Trophoblast cell (in vitro differentiated cells and primary cell): ENCODE data around the gene IL15.

ENCODE experiments used
- DNase-seq, 2 donors: peaks; one replicate each; pipeline ENCODE4 v3.0.0-alpha.2; 2016
- H2AFZ ChIP-seq: 2 replicates; pipeline ENCODE4 v1.6.1; 2013; ENCODE audit warnings: low read length, moderate library complexity, mild to moderate bottlenecking; ENCODE audit not compliant: insufficient read depth, poor library complexity
- H2AK5ac ChIP-seq: 2 replicates; pipeline ENCODE4 v1.6.1; 2013; ENCODE audit warnings: mild to moderate bottlenecking, low read length
- H2BK120ac ChIP-seq: 2 replicates; pipeline ENCODE4 v1.6.1; 2013; ENCODE audit warnings: low read length, mild to moderate bottlenecking, moderate library complexity; ENCODE audit not compliant: insufficient read depth, poor library complexity
- H2BK12ac ChIP-seq: 2 replicates; pipeline ENCODE4 v1.6.1; 2013; ENCODE audit warnings: mild to moderate bottlenecking, low read length, moderate library complexity
- H2BK5ac ChIP-seq: 2 replicates; pipeline ENCODE4 v1.6.1; 2013; ENCODE audit warnings: low read length, low read depth, moderate library complexity, mild to moderate bottlenecking; ENCODE audit not compliant: poor library complexity
- H3K14ac ChIP-seq: 2 replicates; pipeline ENCODE4 v1.6.1; 2013; ENCODE audit warnings: mild to moderate bottlenecking, low read length
- H3K18ac ChIP-seq: 2 replicates; pipeline ENCODE4 v1.6.1; 2013; ENCODE audit warnings: mild to moderate bottlenecking, low read length
- H3K23ac ChIP-seq: 2 replicates; pipeline ENCODE4 v1.6.1; 2013; ENCODE audit warnings: low read length
- H3K27ac ChIP-seq: 2 replicates; pipeline ENCODE4 v1.5.1; 2013; ENCODE audit warnings: low read depth, mild to moderate bottlenecking, inconsistent platforms, low read length, moderate library complexity
- H3K27me3 ChIP-seq: 2 replicates; pipeline ENCODE4 v1.6.1; 2013; ENCODE audit warnings: inconsistent platforms, mild to moderate bottlenecking, low read length, moderate library complexity; ENCODE audit not compliant: insufficient read depth
- H3K36me3 ChIP-seq, 2 experiments: 1 replicate in 1 of 2; 2 replicates in 1 of 2; pipeline ENCODE4 v1.6.1; 2013; ENCODE audit warnings: low read length in 2 of 2, mild to moderate bottlenecking in 2 of 2, moderate library complexity in 1 of 2; ENCODE audit not compliant: insufficient read depth in 2 of 2, control insufficient read depth in 1 of 2
- H3K4ac ChIP-seq: 2 replicates; pipeline ENCODE4 v1.6.1; 2013; ENCODE audit warnings: low read depth, mild to moderate bottlenecking, low read length, moderate library complexity
- H3K4me1 ChIP-seq, 2 experiments: 1 replicate in 1 of 2; 2 replicates in 1 of 2; pipeline ENCODE4 v1.6.1; 2013; ENCODE audit warnings: low read length in 2 of 2, mild to moderate bottlenecking in 2 of 2, moderate library complexity in 1 of 2; ENCODE audit not compliant: insufficient read depth in 2 of 2, control insufficient read depth in 1 of 2
- H3K4me2 ChIP-seq: 2 replicates; pipeline ENCODE4 v1.6.1; 2013; ENCODE audit warnings: inconsistent platforms, mild to moderate bottlenecking, low read length, moderate library complexity
- H3K4me3 ChIP-seq: 2 replicates; pipeline ENCODE4 v1.5.1; 2013; ENCODE audit warnings: mild to moderate bottlenecking, low read depth, low read length, inconsistent platforms
- H3K79me1 ChIP-seq: one replicate; pipeline ENCODE4 v1.6.1; 2013; ENCODE audit warnings: low read length
- H3K79me2 ChIP-seq: 2 replicates; pipeline ENCODE4 v1.6.1; 2013; ENCODE audit warnings: low read length, mild to moderate bottlenecking; ENCODE audit not compliant: control insufficient read depth, insufficient read depth, poor library complexity
- H3K9ac ChIP-seq: 2 replicates; pipeline ENCODE4 v1.6.1; 2013; ENCODE audit warnings: mild to moderate bottlenecking, low read length
- H3K9me3 ChIP-seq: 2 replicates; pipeline ENCODE4 v1.6.1; 2013; ENCODE audit warnings: low read depth, mild to moderate bottlenecking, control low read depth, inconsistent platforms, low read length; ENCODE audit not compliant: insufficient read depth
- H4K12ac ChIP-seq: 2 replicates; pipeline ENCODE4 v1.6.1; 2013; ENCODE audit warnings: low read depth, mild to moderate bottlenecking, low read length, moderate library complexity
- H4K8ac ChIP-seq: 2 replicates; pipeline ENCODE4 v1.6.1; 2013; ENCODE audit warnings: low read depth, mild to moderate bottlenecking, low read length, moderate library complexity
- H4K91ac ChIP-seq: one replicate; pipeline ENCODE4 v1.6.1; 2013; ENCODE audit warnings: low read depth, mild to moderate bottlenecking, low read length, moderate library complexity
- WGBS: extraction: QIAGEN DNeasy Blood & Tissue Kit; methylation state at CpG from one replicate; pipeline ENCODE4 v1.1.7; 2013; ENCODE audit warnings: missing lambda C conversion rate; ENCODE audit not compliant: insufficient read length, insufficient coverage; ENCODE audit errors: extremely low coverage; 5-methylcytosine and 5-hydroxymethylcytosine counted together

IL15 gene

GRCh38 chr4:141658309-141658708, 21.9 kb downstream of the IL15 start:
- H2AK5ac ChIP-seq = no peak overlapping the region
- no peak overlapping the region for H4K91ac ChIP-seq
- DNase-seq = no peak
- H3K18ac ChIP-seq = no peak overlapping the region
- H4K8ac ChIP-seq = no peak overlapping the region
- no peak overlapping the region for H3K23ac ChIP-seq
- no peak overlapping the region for H3K4ac ChIP-seq
- no peak overlapping the region for H3K14ac ChIP-seq
- no peaks in the 10 kb centered on the region for H3K9me3 ChIP-seq
- H3K4me2 ChIP-seq = no peak overlapping the region
- H3K9ac ChIP-seq = no peak overlapping the region
- no peak overlapping the region for H2BK12ac ChIP-seq
- no peaks in the 10 kb centered on the region for H3K27me3 ChIP-seq
- no peak overlapping the region for H2BK120ac ChIP-seq
- WGBS = no CpG with 5 or more reads among the region's 2 CpGs
- H3K79me1 ChIP-seq = no peaks in the 10 kb centered on the region
- no peak overlapping the region for H2BK5ac ChIP-seq
- no peak overlapping the region for H3K4me3 ChIP-seq
- no peaks in the 10 kb centered on the region for H3K79me2 ChIP-seq
- H2AFZ ChIP-seq = no peak overlapping the region
- H4K12ac ChIP-seq = no peak overlapping the region
- no peaks in the 10 kb centered on the region for H3K4me1 ChIP-seq
- no peaks in the 10 kb centered on the region for H3K36me3 ChIP-seq
- H3K27ac ChIP-seq = no peak overlapping the region

GRCh38 chr4:141659539-141659938, 23.2 kb downstream of the IL15 start:
- Histone ChIP-seq H3K9ac (no peak overlapping the region), H2AK5ac (no peak overlapping the region), H3K4me1 (no peaks in the 10 kb centered on the region), H3K9me3 (no peaks in the 10 kb centered on the region), H3K4me3 (no peak overlapping the region), H2BK5ac (no peak overlapping the region), H4K12ac (no peak overlapping the region), H3K79me1 (no peaks in the 10 kb centered on the region), H3K18ac (no peak overlapping the region), H3K36me3 (no peaks in the 10 kb centered on the region), H3K27ac (no peak overlapping the region), H3K79me2 (no peaks in the 10 kb centered on the region), H3K4me2 (no peak overlapping the region), H3K23ac (no peak overlapping the region), H3K27me3 (no peaks in the 10 kb centered on the region), H2BK120ac (no peak overlapping the region), H2AFZ (no peak overlapping the region), H3K4ac (no peak overlapping the region), H3K14ac (no peak overlapping the region), H4K8ac (no peak overlapping the region), H2BK12ac (no peak overlapping the region), H4K91ac (no peak overlapping the region)
- WGBS = no CpG with 5 or more reads among the region's 1 CpG
- no peak for DNase-seq

- Histone ChIP-seq H3K4me1 (no peaks in the 10 kb centered on the region), H3K27ac (no peak overlapping the region), H2AK5ac (no peak overlapping the region), H3K4me2 (no peak overlapping the region), H2AFZ (no peak overlapping the region), H3K23ac (no peak overlapping the region), H3K9me3 (no peaks in the 10 kb centered on the region), H3K79me2 (no peaks in the 10 kb centered on the region), H2BK120ac (no peak overlapping the region), H4K12ac (no peak overlapping the region), H2BK5ac (no peak overlapping the region), H2BK12ac (no peak overlapping the region), H3K36me3 (no peaks in the 10 kb centered on the region), H3K27me3 (no peaks in the 10 kb centered on the region), H3K4me3 (no peak overlapping the region), H3K18ac (no peak overlapping the region), H3K4ac (no peak overlapping the region), H4K8ac (no peak overlapping the region), H4K91ac (no peak overlapping the region), H3K14ac (no peak overlapping the region), H3K79me1 (no peaks in the 10 kb centered on the region), H3K9ac (no peak overlapping the region)
- WGBS = no CpG with 5 or more reads among the region's 1 CpG
- DNase-seq = no peak
These were observed 24.5 kb downstream of the IL15 start for GRCh38 chr4:141660880-141661279.

GRCh38 chr4:141668200-141668910, 32.0 kb downstream of the IL15 start:
- Histone ChIP-seq H4K91ac (no peak overlapping the region), H2AFZ (no peak overlapping the region), H3K79me1 (no peaks in the 10 kb centered on the region), H3K9me3 (no peaks in the 10 kb centered on the region), H3K4me3 (no peak overlapping the region), H2BK12ac (no peak overlapping the region), H3K4ac (no peak overlapping the region), H3K14ac (no peak overlapping the region), H3K4me2 (no peak overlapping the region), H3K18ac (no peak overlapping the region), H3K79me2 (no peaks in the 10 kb centered on the region), H3K27ac (no peak overlapping the region), H2BK120ac (no peak overlapping the region), H2AK5ac (no peak overlapping the region), H3K9ac (no peak overlapping the region), H3K23ac (no peak overlapping the region), H3K4me1 (no peaks in the 10 kb centered on the region), H3K27me3 (no peaks in the 10 kb centered on the region), H4K8ac (no peak overlapping the region), H2BK5ac (no peak overlapping the region), H3K36me3 (no peaks in the 10 kb centered on the region), H4K12ac (no peak overlapping the region)
- no CpG with 5 or more reads among the region's 3 CpGs for WGBS
- no peak for DNase-seq
